Mesendoderm (in vitro differentiated cells): ENCODE measurements around the gene KRTAP20-4.

Experiments used
- DNase-seq: peaks from one replicate; pipeline ENCODE4 v3.0.0; 2013
- H2AK5ac ChIP-seq: 2 replicates; pipeline ENCODE4 v1.6.1; 2013; ENCODE audit warnings: low read length, inconsistent platforms
- H2BK120ac ChIP-seq: 2 replicates; pipeline ENCODE4 v1.6.1; 2013; ENCODE audit warnings: low read depth, mild to moderate bottlenecking, low read length, moderate library complexity, mixed read lengths
- H2BK15ac ChIP-seq: replicated peaks from 2 replicates; pipeline ENCODE4 v1.6.1; 2013; ENCODE audit warnings: low read depth, mild to moderate bottlenecking, moderate library complexity
- H2BK5ac ChIP-seq: 2 replicates; pipeline ENCODE4 v1.6.1; 2013; ENCODE audit warnings: low read length, inconsistent platforms
- H3K18ac ChIP-seq: 2 replicates; pipeline ENCODE4 v1.6.1; 2013; ENCODE audit warnings: mild to moderate bottlenecking, low read length, mixed read lengths
- H3K23ac ChIP-seq: one replicate; pipeline ENCODE4 v1.6.1; 2013; ENCODE audit warnings: low read length
- H3K27ac ChIP-seq: 2 replicates; pipeline ENCODE4 v1.5.1; 2013; ENCODE audit warnings: low read depth, mild to moderate bottlenecking, inconsistent platforms, low read length, moderate library complexity
- H3K27me3 ChIP-seq: 2 replicates; pipeline ENCODE4 v1.6.1; 2013; ENCODE audit warnings: low read length, control low read depth, mild to moderate bottlenecking, inconsistent platforms; ENCODE audit not compliant: insufficient read depth, poor library complexity
- H3K36me3 ChIP-seq: 2 replicates; pipeline ENCODE4 v1.6.1; 2013; ENCODE audit warnings: low read length, inconsistent platforms; ENCODE audit not compliant: control insufficient read depth, insufficient read depth
- H3K4ac ChIP-seq: one replicate; pipeline ENCODE4 v1.6.1; 2013; ENCODE audit warnings: low read depth, mild to moderate bottlenecking, low read length, moderate library complexity
- H3K4me1 ChIP-seq: 2 replicates; pipeline ENCODE4 v1.6.1; 2013; ENCODE audit warnings: low read depth, low read length, inconsistent platforms; ENCODE audit not compliant: control insufficient read depth
- H3K4me2 ChIP-seq: 2 replicates; pipeline ENCODE4 v1.6.1; 2013; ENCODE audit warnings: low read length
- H3K4me3 ChIP-seq: 2 replicates; pipeline ENCODE4 v1.5.1; 2013; ENCODE audit warnings: mild to moderate bottlenecking, low read length
- H3K56ac ChIP-seq: one replicate; pipeline ENCODE4 v1.6.1; 2013; ENCODE audit warnings: low read length
- H3K79me1 ChIP-seq: 2 replicates; pipeline ENCODE4 v1.6.1; 2013; ENCODE audit warnings: low read length, inconsistent platforms
- H3K79me2 ChIP-seq: 2 replicates; pipeline ENCODE4 v1.6.1; 2013; ENCODE audit warnings: mild to moderate bottlenecking, low read length; ENCODE audit not compliant: control insufficient read depth, insufficient read depth
- H3K9ac ChIP-seq: 2 replicates; pipeline ENCODE4 v1.6.1; 2013; ENCODE audit warnings: low read length, inconsistent platforms
- H4K5ac ChIP-seq: one replicate; pipeline ENCODE4 v1.6.1; 2013; ENCODE audit warnings: low read length
- H4K8ac ChIP-seq: one replicate; pipeline ENCODE4 v1.6.1; 2013; ENCODE audit warnings: low read depth, mild to moderate bottlenecking, control low read depth, low read length, moderate library complexity
- WGBS: extraction: QIAGEN DNeasy Blood & Tissue Kit; methylation state at CpG from one replicate; pipeline ENCODE4 v1.1.7; 2013; ENCODE audit warnings: low lambda C conversion rate, missing lambda C conversion rate; ENCODE audit not compliant: insufficient coverage; ENCODE audit errors: extremely low coverage; 5-methylcytosine and 5-hydroxymethylcytosine counted together

KRTAP20-4 gene

DNA sequence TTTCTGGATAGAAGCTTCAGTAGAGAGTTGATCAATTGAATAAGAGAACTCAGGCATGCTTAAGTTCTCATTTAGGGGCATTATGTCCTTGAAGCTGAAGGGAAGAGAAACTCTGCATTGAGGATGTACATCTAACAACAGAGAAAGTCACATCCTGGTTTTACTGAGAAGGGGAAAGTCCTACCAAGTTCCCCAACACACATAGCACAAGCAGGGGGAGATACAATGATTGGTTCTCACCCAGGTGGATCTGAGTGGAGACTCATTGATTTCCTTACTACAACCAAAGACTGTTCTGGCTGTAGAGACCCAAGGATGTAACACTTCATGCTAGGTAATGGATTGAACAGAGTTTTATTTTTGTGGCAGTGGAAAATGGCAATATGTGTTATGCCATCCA lies 5.2 kb upstream of the KRTAP20-4 start:
- H4K5ac ChIP-seq = no peak overlapping the region
- no peak for DNase-seq
- H3K4ac ChIP-seq = no peak overlapping the region
- no peak overlapping the region for H2BK120ac ChIP-seq
- no peak overlapping the region for H3K18ac ChIP-seq
- H3K9ac ChIP-seq = no peak overlapping the region
- H3K4me1 ChIP-seq = no peaks in the 10 kb centered on the region
- H2BK15ac ChIP-seq = no peak overlapping the region
- H3K27me3 ChIP-seq = no peaks in the 10 kb centered on the region
- H2BK5ac ChIP-seq = no peak overlapping the region
- no peak overlapping the region for H4K8ac ChIP-seq
- no peak overlapping the region for H3K27ac ChIP-seq
- H3K23ac ChIP-seq = no peak overlapping the region
- no peak overlapping the region for H3K4me2 ChIP-seq
- no peak overlapping the region for H3K56ac ChIP-seq
- no peaks in the 10 kb centered on the region for H3K79me1 ChIP-seq
- H2AK5ac ChIP-seq = no peak overlapping the region
- no peaks in the 10 kb centered on the region for H3K36me3 ChIP-seq
- no peaks in the 10 kb centered on the region for H3K79me2 ChIP-seq
- H3K4me3 ChIP-seq = no peak overlapping the region

DNA sequence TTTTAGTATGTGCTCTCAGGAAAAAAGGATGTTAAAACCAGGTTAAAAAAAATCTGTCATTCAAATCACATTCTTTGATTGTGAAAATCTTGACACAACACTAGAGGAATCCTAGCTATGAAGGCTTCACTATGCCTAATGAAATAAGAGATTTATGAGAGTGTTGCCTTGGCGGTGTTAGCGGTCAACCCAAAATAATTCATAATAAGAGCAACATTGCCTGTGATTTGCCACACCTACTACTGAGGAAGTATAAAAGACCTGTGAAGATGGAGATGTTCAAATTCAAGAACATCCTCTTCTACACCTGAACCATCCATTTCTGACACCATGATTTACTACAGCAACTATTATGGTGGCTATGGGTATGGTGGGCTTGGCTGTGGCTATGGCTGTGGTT lies 4.3 kb upstream of the KRTAP20-4 start, which contains the start of gene KRTAP20-1:
Gene KRTAP20-1 (plus strand): TSS at position 301 of the 400 bp plus-strand sequence. CDS start 30 bp downstream, at position 331.
- Histone ChIP-seq H3K27ac (no peak within 1 kb of the TSS), H2BK120ac (no peak within 1 kb of the TSS), H2BK15ac (no peak within 1 kb of the TSS), H3K4me1 (no peaks in the 10 kb centered on the region), H3K36me3 (no peaks in the 10 kb centered on the region), H3K79me2 (no peaks in the 10 kb centered on the region), H3K18ac (no peak within 1 kb of the TSS), H3K79me1 (no peaks in the 10 kb centered on the region), H3K27me3 (no peaks in the 10 kb centered on the region), H3K9ac (no peak within 1 kb of the TSS), H2BK5ac (no peak within 1 kb of the TSS), H3K4ac (no peak within 1 kb of the TSS), H4K5ac (no peak within 1 kb of the TSS), H2AK5ac (no peak within 1 kb of the TSS), H3K4me2 (no peak within 1 kb of the TSS), H3K56ac (no peak within 1 kb of the TSS), H3K4me3 (no peak within 1 kb of the TSS), H4K8ac (no peak within 1 kb of the TSS), H3K23ac (no peak within 1 kb of the TSS)
- DNase-seq = no peak
- no CpG with 5 or more reads among the region's 2 CpGs for WGBS

DNA sequence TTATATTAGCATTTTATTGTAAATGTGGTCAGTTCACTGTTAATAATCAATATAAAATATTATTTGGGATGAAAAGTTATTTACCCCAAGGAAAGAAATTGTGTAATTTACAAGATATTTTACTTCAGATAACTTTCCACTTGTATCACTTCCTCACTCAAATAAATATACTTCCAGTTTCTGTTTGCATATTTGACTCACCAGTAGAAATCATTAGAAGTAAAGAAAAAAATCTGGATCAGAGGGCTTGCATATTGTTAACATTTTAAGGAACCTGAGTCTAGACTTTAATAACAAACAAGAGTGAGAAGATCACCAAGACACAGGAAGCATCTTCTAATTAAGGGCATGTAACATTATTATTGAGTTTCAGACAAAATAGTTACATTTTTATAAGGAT lies 347 bp upstream of the KRTAP20-4 start:
- no peak overlapping the region for H2BK5ac ChIP-seq
- no peaks in the 10 kb centered on the region for H3K36me3 ChIP-seq
- no peak overlapping the region for H2BK15ac ChIP-seq
- no peak overlapping the region for H3K4me3 ChIP-seq
- no peak overlapping the region for H4K8ac ChIP-seq
- no peak overlapping the region for H3K4ac ChIP-seq
- H3K79me2 ChIP-seq = no peaks in the 10 kb centered on the region
- no peak overlapping the region for H3K56ac ChIP-seq
- H3K27me3 ChIP-seq = no peaks in the 10 kb centered on the region
- no peak overlapping the region for H3K18ac ChIP-seq
- H4K5ac ChIP-seq = no peak overlapping the region
- H3K4me1 ChIP-seq = no peaks in the 10 kb centered on the region
- H3K4me2 ChIP-seq = no peak overlapping the region
- no peak for DNase-seq
- H2AK5ac ChIP-seq = no peak overlapping the region
- H3K79me1 ChIP-seq = no peaks in the 10 kb centered on the region
- no peak overlapping the region for H3K23ac ChIP-seq
- H2BK120ac ChIP-seq = no peak overlapping the region
- no peak overlapping the region for H3K9ac ChIP-seq
- H3K27ac ChIP-seq = no peak overlapping the region

DNA sequence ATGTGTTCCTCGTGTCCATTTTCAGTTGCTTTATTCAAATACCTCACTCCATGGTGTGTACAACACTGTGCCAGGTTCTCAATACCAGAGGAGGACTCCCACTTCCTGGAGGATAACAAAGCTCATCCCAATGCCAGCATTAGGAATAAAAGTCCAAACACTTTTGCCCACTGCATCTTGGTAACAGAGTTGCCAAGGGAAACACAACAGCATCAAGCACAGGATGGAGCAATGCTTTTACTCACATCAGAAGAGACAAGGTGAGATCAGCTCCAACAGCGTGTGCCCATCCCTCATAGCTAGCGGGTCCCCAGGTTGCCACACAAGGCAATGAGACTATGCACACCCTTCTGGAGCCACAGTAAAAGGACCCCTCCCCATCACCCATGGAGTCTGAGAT lies 2.9 kb downstream of the KRTAP20-4 start:
- Histone ChIP-seq H4K5ac (no peak overlapping the region), H3K4me1 (no peaks in the 10 kb centered on the region), H3K4me3 (no peak overlapping the region), H3K56ac (no peak overlapping the region), H3K36me3 (no peaks in the 10 kb centered on the region), H2AK5ac (no peak overlapping the region), H2BK15ac (no peak overlapping the region), H3K18ac (no peak overlapping the region), H3K27me3 (no peaks in the 10 kb centered on the region), H3K27ac (no peak overlapping the region), H4K8ac (no peak overlapping the region), H3K4ac (no peak overlapping the region), H3K79me2 (no peaks in the 10 kb centered on the region), H2BK120ac (no peak overlapping the region), H3K4me2 (no peak overlapping the region), H3K9ac (no peak overlapping the region), H2BK5ac (no peak overlapping the region), H3K79me1 (no peaks in the 10 kb centered on the region), H3K23ac (no peak overlapping the region)
- DNase-seq = no peak
- WGBS = no CpG with 5 or more reads among the region's 3 CpGs

DNA sequence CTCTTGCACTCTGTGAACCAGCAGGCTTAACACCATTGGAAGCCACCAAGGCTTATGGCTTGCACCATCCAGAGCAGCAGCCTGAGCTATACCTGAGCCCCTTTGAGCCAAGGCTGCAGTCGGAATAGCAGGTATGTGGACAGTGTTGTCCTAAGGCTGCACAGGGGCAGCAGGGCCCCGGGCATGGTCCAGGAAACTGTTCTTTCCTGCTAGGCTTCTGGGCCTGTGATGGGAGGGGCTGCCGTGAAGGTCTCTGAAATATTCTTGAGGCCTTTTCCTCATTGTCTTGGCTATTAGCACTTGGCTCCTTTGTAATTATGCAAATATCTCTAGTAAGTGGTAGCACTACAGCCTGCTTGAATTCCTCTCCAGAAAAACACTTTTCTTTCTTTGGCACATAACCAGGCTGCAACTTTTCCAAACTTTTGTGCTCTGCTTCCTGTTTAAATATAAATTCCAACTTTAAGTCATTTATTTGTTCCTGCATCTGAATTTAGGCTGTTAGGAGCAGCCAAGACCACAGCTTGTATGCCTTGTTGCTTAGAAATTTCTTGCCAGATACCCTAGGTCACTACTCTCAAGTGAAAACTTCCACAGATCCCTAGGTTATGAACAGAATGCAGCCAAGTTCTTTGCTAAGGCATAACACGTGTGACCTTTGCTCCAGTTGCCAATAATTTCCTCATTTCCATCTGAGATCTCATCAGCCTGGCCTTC lies 5.2 kb downstream of the KRTAP20-4 start:
- no peaks in the 10 kb centered on the region for H3K79me1 ChIP-seq
- no peak overlapping the region for H3K4me3 ChIP-seq
- no peak overlapping the region for H3K4ac ChIP-seq
- H2AK5ac ChIP-seq = no peak overlapping the region
- no peak overlapping the region for H4K8ac ChIP-seq
- H4K5ac ChIP-seq = no peak overlapping the region
- no CpG with 5 or more reads among the region's 4 CpGs for WGBS
- H2BK5ac ChIP-seq = no peak overlapping the region
- no peak overlapping the region for H3K18ac ChIP-seq
- no peaks in the 10 kb centered on the region for H3K4me1 ChIP-seq
- H3K36me3 ChIP-seq = no peaks in the 10 kb centered on the region
- no peak overlapping the region for H2BK120ac ChIP-seq
- no peaks in the 10 kb centered on the region for H3K27me3 ChIP-seq
- no peak overlapping the region for H3K23ac ChIP-seq
- H3K9ac ChIP-seq = no peak overlapping the region
- no peak overlapping the region for H2BK15ac ChIP-seq
- no peak overlapping the region for H3K56ac ChIP-seq
- no peaks in the 10 kb centered on the region for H3K79me2 ChIP-seq
- H3K4me2 ChIP-seq = no peak overlapping the region
- DNase-seq = peak; percentile 4
- H3K27ac ChIP-seq = no peak overlapping the region

DNA sequence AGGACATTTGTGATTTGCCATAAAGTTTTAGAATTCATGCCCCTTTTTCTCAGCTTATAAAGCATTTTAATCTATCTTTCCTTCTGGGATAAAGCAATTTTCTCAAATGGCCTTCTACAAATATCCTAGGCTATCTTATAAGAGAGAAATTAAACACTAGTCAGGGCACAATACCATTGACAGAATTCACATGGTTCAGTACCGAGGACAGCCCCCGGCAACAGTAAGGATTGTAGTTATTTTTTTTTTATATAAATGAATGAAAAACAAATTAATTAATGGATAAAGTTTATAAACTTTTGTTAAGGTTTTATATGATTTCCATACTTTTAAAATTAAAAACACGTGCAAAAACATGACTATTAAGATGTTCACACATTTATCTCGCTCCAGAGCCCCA lies 7.7 kb downstream of the KRTAP20-4 start:
- H4K5ac ChIP-seq = no peak overlapping the region
- no peak overlapping the region for H4K8ac ChIP-seq
- H2BK120ac ChIP-seq = no peak overlapping the region
- H3K79me2 ChIP-seq = no peaks in the 10 kb centered on the region
- H2BK15ac ChIP-seq = no peak overlapping the region
- no peak overlapping the region for H3K56ac ChIP-seq
- no peak for DNase-seq
- H3K79me1 ChIP-seq = no peaks in the 10 kb centered on the region
- H3K4me2 ChIP-seq = no peak overlapping the region
- H2AK5ac ChIP-seq = no peak overlapping the region
- no peaks in the 10 kb centered on the region for H3K36me3 ChIP-seq
- no peak overlapping the region for H3K27ac ChIP-seq
- H3K23ac ChIP-seq = no peak overlapping the region
- WGBS = no CpG with 5 or more reads among the region's 4 CpGs
- H3K27me3 ChIP-seq = no peaks in the 10 kb centered on the region
- no peak overlapping the region for H3K18ac ChIP-seq
- H2BK5ac ChIP-seq = no peak overlapping the region
- H3K4me1 ChIP-seq = no peaks in the 10 kb centered on the region
- H3K4me3 ChIP-seq = no peak overlapping the region
- H3K4ac ChIP-seq = no peak overlapping the region
- no peak overlapping the region for H3K9ac ChIP-seq
